DND-41 (cell line): ENCODE data around the gene TMEM134.

Source experiments
- EZH2 ChIP-seq: IDR thresholded peaks from 3 replicates; pipeline ENCODE4 v1.6.1; 2012; ENCODE audit warnings: borderline replicate concordance, low read depth, mild to moderate bottlenecking, moderate library complexity, low read length, inconsistent platforms; ENCODE audit not compliant: severe bottlenecking
- TF ChIP-seq, protein P1 (sequence below): IDR thresholded peaks from 2 replicates; pipeline ENCODE4 v1.5.1; 2012; ENCODE audit warnings: borderline replicate concordance, low read length, moderate library complexity, mild to moderate bottlenecking; ENCODE audit not compliant: poor library complexity, severe bottlenecking; ENCODE audit errors: extremely low read depth

DNA sequence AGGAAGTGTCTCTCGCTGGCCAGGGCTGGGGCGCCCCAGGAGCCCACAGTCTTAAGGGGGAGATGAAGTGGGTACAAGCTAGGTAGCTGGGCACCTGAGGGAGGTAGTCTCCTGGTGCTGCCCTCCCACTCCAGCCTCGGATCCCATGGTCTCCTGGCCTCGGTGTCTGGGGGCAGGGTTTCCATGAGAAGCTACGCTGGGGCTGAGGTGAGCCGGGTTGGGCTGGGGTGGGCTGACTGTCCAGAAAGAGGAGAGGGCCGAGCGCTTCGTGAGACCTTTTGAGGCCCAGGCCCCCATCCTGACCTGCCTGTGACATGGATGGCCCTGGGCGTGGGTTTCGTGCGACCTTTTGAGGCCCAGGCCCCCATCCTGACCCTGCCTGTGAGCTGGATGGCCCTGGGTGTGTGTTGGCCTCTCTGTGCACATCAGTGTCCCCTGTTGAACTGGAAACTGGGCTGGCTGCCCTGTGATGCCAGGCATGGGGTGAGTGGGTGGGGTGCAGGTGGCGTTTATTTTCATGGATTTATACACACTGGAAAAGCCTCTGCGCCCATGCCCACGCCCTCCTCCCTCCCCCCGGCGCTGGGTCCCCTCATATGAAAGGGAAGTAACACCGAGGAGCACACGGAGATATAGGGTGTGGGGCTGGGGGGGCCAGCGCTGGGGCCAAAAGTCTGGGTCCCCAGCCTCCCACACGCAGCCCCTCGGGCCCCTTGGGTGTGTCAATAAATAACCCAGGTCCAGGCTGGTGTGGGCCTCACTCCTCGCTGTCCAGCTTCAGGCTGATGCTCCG is 22.4 kb upstream of the TMEM134 start:
- TF ChIP-seq, protein P1, sequence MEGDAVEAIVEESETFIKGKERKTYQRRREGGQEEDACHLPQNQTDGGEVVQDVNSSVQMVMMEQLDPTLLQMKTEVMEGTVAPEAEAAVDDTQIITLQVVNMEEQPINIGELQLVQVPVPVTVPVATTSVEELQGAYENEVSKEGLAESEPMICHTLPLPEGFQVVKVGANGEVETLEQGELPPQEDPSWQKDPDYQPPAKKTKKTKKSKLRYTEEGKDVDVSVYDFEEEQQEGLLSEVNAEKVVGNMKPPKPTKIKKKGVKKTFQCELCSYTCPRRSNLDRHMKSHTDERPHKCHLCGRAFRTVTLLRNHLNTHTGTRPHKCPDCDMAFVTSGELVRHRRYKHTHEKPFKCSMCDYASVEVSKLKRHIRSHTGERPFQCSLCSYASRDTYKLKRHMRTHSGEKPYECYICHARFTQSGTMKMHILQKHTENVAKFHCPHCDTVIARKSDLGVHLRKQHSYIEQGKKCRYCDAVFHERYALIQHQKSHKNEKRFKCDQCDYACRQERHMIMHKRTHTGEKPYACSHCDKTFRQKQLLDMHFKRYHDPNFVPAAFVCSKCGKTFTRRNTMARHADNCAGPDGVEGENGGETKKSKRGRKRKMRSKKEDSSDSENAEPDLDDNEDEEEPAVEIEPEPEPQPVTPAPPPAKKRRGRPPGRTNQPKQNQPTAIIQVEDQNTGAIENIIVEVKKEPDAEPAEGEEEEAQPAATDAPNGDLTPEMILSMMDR = no peak
- no peak for TF ChIP-seq EZH2
